Neural progenitor cell (in vitro differentiated cells): ENCODE measurements around the gene SFI1. TPM values are rescaled to one million over a fixed set of nuclear protein-coding genes. Genes with fewer than 3 reads are reported as not detected.

Experiments
- DNase-seq: peaks from one replicate; pipeline ENCODE4 v3.0.0-alpha.2; 2016; ENCODE audit warnings: low spot score
- H2AFZ ChIP-seq: fragments of 200-600 bp; sonication (generic); replicated peaks from 2 replicates; pipeline ENCODE4 v1.6.1; 2016; ENCODE audit warnings: antibody characterized with exemption
- H3F3A ChIP-seq: fragments of 200-600 bp; sonication (generic); 2 replicates; pipeline ENCODE4 v1.6.1; 2016; ENCODE audit warnings: antibody characterized with exemption, low read depth
- H3K27ac ChIP-seq: fragments of 200-600 bp; sonication (generic); 2 replicates; pipeline ENCODE4 v1.5.1; 2016; ENCODE audit warnings: mild to moderate bottlenecking
- H3K27me3 ChIP-seq: fragments of 200-600 bp; sonication (generic); 2 replicates; pipeline ENCODE4 v1.6.1; 2016; ENCODE audit warnings: mild to moderate bottlenecking, moderate library complexity
- H3K36me3 ChIP-seq: fragments of 200-600 bp; sonication (generic); 2 replicates; pipeline ENCODE4 v1.5.1; 2016
- H3K4me1 ChIP-seq: fragments of 200-600 bp; sonication (generic); 2 replicates; pipeline ENCODE4 v1.6.1; 2016; ENCODE audit warnings: mixed run types
- H3K4me2 ChIP-seq: fragments of 200-600 bp; sonication (generic); 2 replicates; pipeline ENCODE4 v1.6.1; 2016
- H3K4me3 ChIP-seq: fragments of 200-600 bp; sonication (generic); 2 replicates; pipeline ENCODE4 v1.5.1; 2016
- H3K79me2 ChIP-seq: fragments of 200-600 bp; sonication (generic); 2 replicates; pipeline ENCODE4 v1.6.1; 2016; ENCODE audit warnings: low read depth
- H3K9ac ChIP-seq: fragments of 200-600 bp; sonication (generic); 2 replicates; pipeline ENCODE4 v1.6.1; 2016
- H3K9me3 ChIP-seq: fragments of 200-600 bp; sonication (generic); 2 replicates; pipeline ENCODE4 v1.5.1; 2016; ENCODE audit warnings: low read depth
- H4K20me1 ChIP-seq: fragments of 200-600 bp; sonication (generic); 2 replicates; pipeline ENCODE4 v1.6.1; 2016; ENCODE audit warnings: low read depth
- H3K27ac Mint-ChIP-seq: 3 replicates; pipeline ENCODE4 v1.8.0; 2021; ENCODE audit warnings: mixed read lengths
- H3K27me3 Mint-ChIP-seq: 2 replicates; pipeline ENCODE4 v1.8.0; 2022; ENCODE audit warnings: low read depth, mild to moderate bottlenecking, inconsistent platforms, moderate library complexity, mixed read lengths; ENCODE audit not compliant: insufficient read depth
- H3K36me3 Mint-ChIP-seq: 3 replicates; pipeline ENCODE4 v1.8.0; 2021; ENCODE audit warnings: mixed read lengths
- H3K4me1 Mint-ChIP-seq: 3 replicates; pipeline ENCODE4 v1.8.0; 2021; ENCODE audit warnings: mixed read lengths
- H3K4me3 Mint-ChIP-seq: 3 replicates; pipeline ENCODE4 v1.8.0; 2021; ENCODE audit warnings: mild to moderate bottlenecking, moderate library complexity, mixed read lengths
- H3K9me3 Mint-ChIP-seq: 3 replicates; pipeline ENCODE4 v1.8.0; 2020; ENCODE audit warnings: mixed read lengths
- CTCF ChIP-seq: fragments of 200-600 bp; sonication (generic); IDR thresholded peaks from 2 replicates; pipeline ENCODE4 v1.5.1; 2017; ENCODE audit warnings: antibody characterized with exemption, mild to moderate bottlenecking
- EZH2 ChIP-seq: fragments of 200-600 bp; sonication (generic); IDR thresholded peaks from 2 replicates; pipeline ENCODE4 v1.6.1; 2017; ENCODE audit warnings: antibody characterized with exemption, mild to moderate bottlenecking, moderate library complexity
- EZH2phosphoT487 ChIP-seq: fragments of 200-600 bp; sonication (generic); IDR thresholded peaks from 2 replicates; pipeline ENCODE4 v1.6.1; 2017; ENCODE audit warnings: antibody characterized with exemption
- total RNA-seq: library from RNA; depleted of rRNA; stranded (reverse); fragments of >200 nt; gene quantifications from 2 replicates; pipeline ENCODE4 v1.2.3, GENCODE V29; 2015; ENCODE audit warnings: low replicate concordance

SFI1 gene
- total RNA-seq, 1 donor from 2014 or later: 25.0 TPM

- H3K4me3 Mint-ChIP-seq: no peak overlapping the region
- H3K9me3 ChIP-seq: no peaks in the 10 kb centered on the region
- H3F3A ChIP-seq: no peaks in the 10 kb centered on the region
- peaks cover 5% of the 10 kb centered on the region for H3K27me3 Mint-ChIP-seq
- no peak overlapping the region for H3K27ac ChIP-seq
- DNase-seq: no peak
- no peak overlapping the region for H3K9ac ChIP-seq
- no peaks in the 10 kb centered on the region for H3K36me3 ChIP-seq
- H2AFZ ChIP-seq: no peak overlapping the region
- peaks cover 5% of the 10 kb centered on the region for H3K36me3 Mint-ChIP-seq
- peaks cover 33% of the 10 kb centered on the region for H4K20me1 ChIP-seq
- peaks cover 69% of the 10 kb centered on the region for H3K79me2 ChIP-seq
- no peaks in the 10 kb centered on the region for H3K4me1 Mint-ChIP-seq
- H3K9me3 Mint-ChIP-seq: no peaks in the 10 kb centered on the region
- no peaks in the 10 kb centered on the region for H3K27me3 ChIP-seq
- H3K27ac Mint-ChIP-seq: no peak overlapping the region
- TF ChIP-seq CTCF (no peak), EZH2phosphoT487 (no peak), EZH2 (no peak)
- H3K4me3 ChIP-seq: no peak overlapping the region
- H3K4me1 ChIP-seq: no peaks in the 10 kb centered on the region
- no peak overlapping the region for H3K4me2 ChIP-seq
Observed at GRCh38 chr22:31651664-31652063, 155.3 kb downstream of the SFI1 start.

GRCh38 chr22:31652088-31652487 is 155.8 kb downstream of the SFI1 start:
- H3K27ac Mint-ChIP-seq: no peak overlapping the region
- no peak overlapping the region for H3K4me3 Mint-ChIP-seq
- Histone ChIP-seq H3K9me3 (no peaks in the 10 kb centered on the region), H3K4me2 (no peak overlapping the region), H3K9ac (no peak overlapping the region), H3K27ac (no peak overlapping the region), H3K27me3 (no peaks in the 10 kb centered on the region), H3K36me3 (no peaks in the 10 kb centered on the region), H3K4me1 (no peaks in the 10 kb centered on the region), H2AFZ (no peak overlapping the region), H3F3A (no peaks in the 10 kb centered on the region), H3K4me3 (no peak overlapping the region), H4K20me1 (peaks cover 33% of the 10 kb centered on the region), H3K79me2 (peaks cover 73% of the 10 kb centered on the region)
- DNase-seq: no peak
- H3K27me3 Mint-ChIP-seq: peaks cover 5% of the 10 kb centered on the region
- no peaks in the 10 kb centered on the region for H3K4me1 Mint-ChIP-seq
- no peaks in the 10 kb centered on the region for H3K9me3 Mint-ChIP-seq
- peaks cover 5% of the 10 kb centered on the region for H3K36me3 Mint-ChIP-seq
- TF ChIP-seq CTCF (no peak), EZH2phosphoT487 (no peak), EZH2 (no peak)

- H3K4me1 Mint-ChIP-seq: no peaks in the 10 kb centered on the region
- Histone ChIP-seq H3K27me3 (no peaks in the 10 kb centered on the region), H3K27ac (no peak overlapping the region), H3K9me3 (no peaks in the 10 kb centered on the region), H3F3A (no peaks in the 10 kb centered on the region), H3K79me2 (peaks cover 83% of the 10 kb centered on the region), H4K20me1 (peaks cover 33% of the 10 kb centered on the region), H3K4me1 (no peaks in the 10 kb centered on the region), H3K4me2 (no peak overlapping the region), H3K4me3 (no peak overlapping the region), H3K9ac (no peak overlapping the region), H2AFZ (no peak overlapping the region), H3K36me3 (no peaks in the 10 kb centered on the region)
- no peak overlapping the region for H3K27ac Mint-ChIP-seq
- no peak for TF ChIP-seq CTCF
- TF ChIP-seq EZH2: no peak
- no peak for TF ChIP-seq EZH2phosphoT487
- no peak for DNase-seq
- H3K4me3 Mint-ChIP-seq: no peak overlapping the region
- peaks cover 5% of the 10 kb centered on the region for H3K36me3 Mint-ChIP-seq
- no peaks in the 10 kb centered on the region for H3K9me3 Mint-ChIP-seq
- H3K27me3 Mint-ChIP-seq: peaks cover 4% of the 10 kb centered on the region
Observed at GRCh38 chr22:31652911-31653684, 156.8 kb downstream of the SFI1 start.
